Neural cell (in vitro differentiated cells): ENCODE data around the gene ABCA4. TPM values are rescaled to one million over a fixed set of nuclear protein-coding genes. Genes with fewer than 3 reads are reported as not detected.

Experiments used
- H2AFZ ChIP-seq: fragments of 200-600, 300-800 bp; sonication (generic), shearing (Covaris generic); 2 replicates; pipeline ENCODE4 v1.6.0; 2014; ENCODE audit warnings: low read depth, mild to moderate bottlenecking, antibody characterized with exemption, low read length, moderate library complexity
- H3F3A ChIP-seq: fragments of 200-600 bp; shearing (Covaris generic); 2 replicates; pipeline ENCODE4 v1.6.1; 2016; ENCODE audit warnings: mild to moderate bottlenecking, moderate library complexity, mixed read lengths, antibody characterized with exemption, low read length; ENCODE audit not compliant: insufficient read depth, poor library complexity, severe bottlenecking
- H3K27ac ChIP-seq: fragments of 200-600, 300-800 bp; sonication (generic), shearing (Covaris generic); 2 replicates; pipeline ENCODE4 v1.5.1; 2014; ENCODE audit warnings: mild to moderate bottlenecking, low read length, moderate library complexity
- H3K27me3 ChIP-seq: fragments of 300-800, 200-600 bp; sonication (generic), shearing (Covaris generic); 2 replicates; pipeline ENCODE4 v1.6.0; 2014; ENCODE audit warnings: mild to moderate bottlenecking, low read depth, low read length, moderate library complexity; ENCODE audit not compliant: insufficient read depth
- H3K36me3 ChIP-seq: fragments of 300-800, 200-600 bp; sonication (generic), shearing (Covaris generic); 2 replicates; pipeline ENCODE4 v1.5.1; 2014; ENCODE audit warnings: mild to moderate bottlenecking, antibody characterized with exemption, low read length, moderate library complexity; ENCODE audit not compliant: insufficient read depth
- H3K4me2 ChIP-seq: fragments of 300-800, 200-600 bp; sonication (generic), shearing (Covaris generic); 2 replicates; pipeline ENCODE4 v1.6.0; 2014; ENCODE audit warnings: mild to moderate bottlenecking, low read length
- H3K4me3 ChIP-seq: fragments of 300-800, 200-600 bp; sonication (generic), shearing (Covaris generic); 2 replicates; pipeline ENCODE4 v1.5.1; 2014; ENCODE audit warnings: mild to moderate bottlenecking, low read length, moderate library complexity
- H3K79me2 ChIP-seq: fragments of 200-600 bp; shearing (Covaris generic); replicated peaks from 2 replicates; pipeline ENCODE4 v1.6.0; 2014; ENCODE audit warnings: mild to moderate bottlenecking, low read length, moderate library complexity; ENCODE audit not compliant: insufficient read depth
- H3K9ac ChIP-seq: fragments of 300-800, 200-600 bp; sonication (generic), shearing (Covaris generic); 2 replicates; pipeline ENCODE4 v1.6.1; 2016; ENCODE audit warnings: mild to moderate bottlenecking, low read length, mixed read lengths
- H3K9me2 ChIP-seq: fragments of 200-600 bp; shearing (Covaris generic); 2 replicates; pipeline ENCODE4 v1.6.1; 2016; ENCODE audit warnings: mild to moderate bottlenecking, low read length, mixed read lengths; ENCODE audit not compliant: insufficient read depth
- H3K9me3 ChIP-seq: fragments of 200-600, 300-800 bp; sonication (generic), shearing (Covaris generic); 2 replicates; pipeline ENCODE4 v1.6.1; 2016; ENCODE audit warnings: mild to moderate bottlenecking, mixed run types, low read length, moderate library complexity, mixed read lengths
- H4K20me1 ChIP-seq: fragments of 200-600 bp; shearing (Covaris generic); 2 replicates; pipeline ENCODE4 v1.6.1; 2016; ENCODE audit warnings: mild to moderate bottlenecking, mixed run types; ENCODE audit not compliant: insufficient read depth
- CTCF ChIP-seq: fragments of 450-650 bp; IDR thresholded peaks from 2 replicates; pipeline ENCODE4 v1.5.1; 2014; ENCODE audit warnings: antibody characterized with exemption, mild to moderate bottlenecking, moderate library complexity; ENCODE audit not compliant: poor library complexity, severe bottlenecking
- EP300 ChIP-seq: fragments of 450-650 bp; conservative IDR thresholded peaks from 2 replicates; pipeline ENCODE4 v1.6.1; 2014; ENCODE audit warnings: antibody characterized with exemption, mild to moderate bottlenecking, moderate library complexity; ENCODE audit not compliant: poor library complexity, severe bottlenecking
- EZH2 ChIP-seq: fragments of 200-600, 300-800 bp; shearing (Covaris generic), sonication (generic); IDR thresholded peaks from 2 replicates; pipeline ENCODE4 v1.6.1; 2014; ENCODE audit warnings: antibody characterized with exemption, low read length, borderline replicate concordance, mild to moderate bottlenecking; ENCODE audit not compliant: insufficient read depth, poor library complexity, severe bottlenecking
- MXI1 ChIP-seq: fragments of 450-650 bp; conservative IDR thresholded peaks from 2 replicates; pipeline ENCODE4 v1.6.1; 2014; ENCODE audit warnings: antibody characterized with exemption, mild to moderate bottlenecking; ENCODE audit not compliant: poor library complexity, severe bottlenecking
- POLR2AphosphoS5 ChIP-seq: IDR thresholded peaks from 2 replicates; pipeline ENCODE4 v1.6.1; 2012
- RAD21 ChIP-seq: fragments of 450-650 bp; conservative IDR thresholded peaks from 2 replicates; pipeline ENCODE4 v1.6.1; 2014; ENCODE audit warnings: antibody characterized with exemption, mild to moderate bottlenecking, moderate library complexity
- REST ChIP-seq: IDR thresholded peaks from 2 replicates; pipeline ENCODE4 v1.6.1; 2012; ENCODE audit warnings: borderline replicate concordance
- SMC3 ChIP-seq: fragments of 450-650 bp; conservative IDR thresholded peaks from 2 replicates; pipeline ENCODE4 v1.6.1; 2014; ENCODE audit warnings: antibody characterized with exemption, mild to moderate bottlenecking, moderate library complexity; ENCODE audit not compliant: poor library complexity
- TAF1 ChIP-seq: IDR thresholded peaks from 2 replicates; pipeline ENCODE4 v1.6.1; 2012; ENCODE audit warnings: low read depth
- polyA plus RNA-seq: library from polyadenylated mRNA; depleted of rRNA; stranded (reverse); fragments of >200 nt; gene quantifications from 2 replicates; pipeline ENCODE4 v1.2.3, GENCODE V29; 2014

The ABCA4 gene
- polyA plus RNA-seq, 1 donor from 2014 or later, result not detected

GRCh38 chr1:94118013-94118412 lies 2.9 kb downstream of the ABCA4 start:
- Histone ChIP-seq H3K27ac (no peak overlapping the region), H3K9ac (no peak overlapping the region), H3K4me2 (no peak overlapping the region), H3K9me2 (no peaks in the 10 kb centered on the region), H4K20me1 (no peaks in the 10 kb centered on the region), H3K9me3 (no peaks in the 10 kb centered on the region), H3K27me3 (no peaks in the 10 kb centered on the region), H3F3A (no peaks in the 10 kb centered on the region), H2AFZ (no peak overlapping the region), H3K36me3 (no peaks in the 10 kb centered on the region), H3K79me2 (no peaks in the 10 kb centered on the region), H3K4me3 (no peak overlapping the region)
- no peak for TF ChIP-seq EP300
- TF ChIP-seq SMC3, result no peak
- TF ChIP-seq POLR2AphosphoS5, result no peak
- TF ChIP-seq RAD21, result no peak
- TF ChIP-seq EZH2, result no peak
- TF ChIP-seq CTCF, result no peak
- no peak for TF ChIP-seq MXI1
- TF ChIP-seq REST, result no peak

- H3K9ac ChIP-seq, result no peak overlapping the region
- no peak overlapping the region for H3K27ac ChIP-seq
- H3K4me2 ChIP-seq, result no peak overlapping the region
- H3K79me2 ChIP-seq, result no peaks in the 10 kb centered on the region
- H3K4me3 ChIP-seq, result no peak overlapping the region
- no peak overlapping the region for H2AFZ ChIP-seq
- no peaks in the 10 kb centered on the region for H4K20me1 ChIP-seq
- no peaks in the 10 kb centered on the region for H3F3A ChIP-seq
- no peaks in the 10 kb centered on the region for H3K9me2 ChIP-seq
- no peaks in the 10 kb centered on the region for H3K36me3 ChIP-seq
- no peak for TF ChIP-seq EP300
- TF ChIP-seq EZH2, result no peak
- TF ChIP-seq SMC3, result no peak
- TF ChIP-seq MXI1, result no peak
- no peak for TF ChIP-seq CTCF
- no peak for TF ChIP-seq TAF1
- TF ChIP-seq REST, result no peak
- no peak for TF ChIP-seq POLR2AphosphoS5
- TF ChIP-seq RAD21, result no peak
- H3K27me3 ChIP-seq, result no peaks in the 10 kb centered on the region
- no peaks in the 10 kb centered on the region for H3K9me3 ChIP-seq
Observed at GRCh38 chr1:94117259-94117851, 3.6 kb downstream of the ABCA4 start.
